ENCODE data around the gene HSPG2.

The HSPG2 gene

DNA sequence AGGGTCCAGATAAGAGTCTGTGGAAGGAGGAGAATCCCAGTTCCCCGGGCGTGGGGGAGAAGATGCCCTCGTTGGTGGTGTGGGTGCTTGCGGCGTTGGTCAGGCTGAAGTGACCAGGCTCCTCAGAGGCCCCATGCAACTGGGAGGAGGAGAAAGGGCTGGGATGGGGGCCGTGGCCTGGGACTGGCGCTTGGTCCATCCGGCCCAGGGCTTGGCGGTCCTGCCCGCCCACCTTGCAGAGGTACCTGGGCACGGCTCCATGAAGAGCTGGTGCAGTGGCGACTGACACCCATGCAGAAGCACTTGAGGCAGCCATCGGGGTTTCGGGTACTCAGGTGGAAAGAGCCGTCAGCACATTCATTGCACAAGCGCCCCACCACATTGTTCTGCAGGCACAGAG lies 60.8 kb downstream of the HSPG2 start:
- DNase-seq (ENCODE audit: low spot score) = no peak
- H3K27me3 ChIP-seq (ENCODE audit: insufficient read depth, poor library complexity, severe bottlenecking) = no peaks in the 10 kb centered on the region
- H3K36me3 ChIP-seq (ENCODE audit: low read depth) = peaks cover 44% of the 10 kb centered on the region
- ATAC-seq (ENCODE audit: low read depth) = no peak
- no peak overlapping the region for H3K4me3 ChIP-seq (ENCODE audit: severe bottlenecking)
- no peaks in the 10 kb centered on the region for H3K9me3 ChIP-seq (ENCODE audit: severe bottlenecking)
- no peak overlapping the region for H3K27ac ChIP-seq (ENCODE audit: poor library complexity, severe bottlenecking)
- H3K4me1 ChIP-seq (ENCODE audit: insufficient read depth, poor library complexity, severe bottlenecking) = peaks cover 12% of the 10 kb centered on the region
- no peak for TF ChIP-seq CTCF (IDR thresholded peaks at IDR 0.05; ENCODE audit: poor library complexity, severe bottlenecking)

DNA sequence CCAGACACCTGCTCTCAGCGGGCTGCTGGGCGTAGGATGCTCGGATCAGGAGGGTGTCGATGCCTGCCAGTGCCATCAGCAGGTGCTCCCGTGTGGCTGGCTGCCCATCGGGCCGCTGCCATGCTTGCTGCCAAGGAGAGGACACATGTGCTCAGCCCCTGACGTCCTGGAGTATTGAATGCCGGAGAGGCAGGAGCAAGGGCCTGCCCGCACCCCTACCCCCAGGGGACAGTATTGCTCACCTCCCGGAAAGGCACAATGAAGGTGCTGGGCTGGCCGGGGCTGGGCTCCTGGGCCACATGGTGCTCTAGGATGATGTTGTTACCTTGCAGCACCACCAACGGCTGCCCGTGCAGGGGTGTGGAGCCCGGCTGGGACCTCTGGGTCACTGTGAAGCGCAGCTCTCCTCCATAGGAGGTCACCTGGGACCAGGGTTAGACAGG lies 61.5 kb downstream of the HSPG2 start:
- Histone ChIP-seq H3K27ac (ENCODE audit: poor library complexity, severe bottlenecking) (no peak overlapping the region), H3K4me3 (ENCODE audit: severe bottlenecking) (no peak overlapping the region), H3K4me1 (ENCODE audit: insufficient read depth, poor library complexity, severe bottlenecking) (peaks cover 12% of the 10 kb centered on the region), H3K27me3 (ENCODE audit: insufficient read depth, poor library complexity, severe bottlenecking) (no peaks in the 10 kb centered on the region), H3K36me3 (ENCODE audit: low read depth) (peaks cover 43% of the 10 kb centered on the region), H3K9me3 (ENCODE audit: severe bottlenecking) (no peaks in the 10 kb centered on the region)
- ATAC-seq (ENCODE audit: low read depth) (no peak), DNase-seq (ENCODE audit: low spot score) (no peak)
- no peak for TF ChIP-seq CTCF (IDR thresholded peaks at IDR 0.05; ENCODE audit: poor library complexity, severe bottlenecking)

GRCh38 chr1:21874778-21875547 lies 62.1 kb downstream of the HSPG2 start:
- no peaks in the 10 kb centered on the region for H3K9me3 ChIP-seq (ENCODE audit: severe bottlenecking)
- H3K27ac ChIP-seq (ENCODE audit: poor library complexity, severe bottlenecking) = no peak overlapping the region
- peaks cover 36% of the 10 kb centered on the region for H3K36me3 ChIP-seq (ENCODE audit: low read depth)
- H3K27me3 ChIP-seq (ENCODE audit: insufficient read depth, poor library complexity, severe bottlenecking) = no peaks in the 10 kb centered on the region
- ATAC-seq (ENCODE audit: low read depth) (no peak), DNase-seq (ENCODE audit: low spot score) (no peak)
- peaks cover 18% of the 10 kb centered on the region for H3K4me1 ChIP-seq (ENCODE audit: insufficient read depth, poor library complexity, severe bottlenecking)
- TF ChIP-seq CTCF (IDR thresholded peaks at IDR 0.05; ENCODE audit: poor library complexity, severe bottlenecking) = no peak
- no peak overlapping the region for H3K4me3 ChIP-seq (ENCODE audit: severe bottlenecking)

- TF ChIP-seq CTCF (IDR thresholded peaks at IDR 0.05; ENCODE audit: poor library complexity, severe bottlenecking) = no peak
- peaks cover 23% of the 10 kb centered on the region for H3K4me1 ChIP-seq (ENCODE audit: insufficient read depth, poor library complexity, severe bottlenecking)
- no peak for DNase-seq (ENCODE audit: low spot score)
- H3K27me3 ChIP-seq (ENCODE audit: insufficient read depth, poor library complexity, severe bottlenecking) = no peaks in the 10 kb centered on the region
- no peak for ATAC-seq (ENCODE audit: low read depth)
- no peak overlapping the region for H3K4me3 ChIP-seq (ENCODE audit: severe bottlenecking)
- no peaks in the 10 kb centered on the region for H3K9me3 ChIP-seq (ENCODE audit: severe bottlenecking)
- no peak overlapping the region for H3K27ac ChIP-seq (ENCODE audit: poor library complexity, severe bottlenecking)
- H3K36me3 ChIP-seq (ENCODE audit: low read depth) = peaks cover 34% of the 10 kb centered on the region
Measured at GRCh38 chr1:21874328-21874727, 62.8 kb downstream of the HSPG2 start.

DNA sequence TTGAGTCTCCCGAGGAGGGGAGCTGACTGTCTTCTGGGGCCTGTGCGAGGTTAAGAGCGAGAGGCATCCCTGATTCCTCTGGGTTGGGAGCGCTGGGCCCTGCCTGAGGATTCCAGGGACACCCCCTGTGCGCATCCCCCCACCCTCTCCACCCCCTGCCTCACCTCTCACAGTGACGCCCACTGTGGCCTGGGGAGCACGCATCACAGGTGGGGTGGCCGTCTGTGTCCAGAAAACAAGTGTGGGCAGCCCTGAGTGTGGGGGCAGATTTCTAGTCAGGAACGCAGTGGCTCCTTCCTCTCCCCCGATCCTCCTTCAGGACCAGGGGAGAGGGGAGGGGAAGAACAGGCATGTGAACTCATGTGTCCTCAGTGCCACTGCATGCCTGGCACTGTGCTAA lies 63.3 kb downstream of the HSPG2 start:
- H3K9me3 ChIP-seq (ENCODE audit: severe bottlenecking) = no peaks in the 10 kb centered on the region
- H3K4me3 ChIP-seq (ENCODE audit: severe bottlenecking) = no peak overlapping the region
- peaks cover 32% of the 10 kb centered on the region for H3K36me3 ChIP-seq (ENCODE audit: low read depth)
- ATAC-seq (ENCODE audit: low read depth) (no peak), DNase-seq (ENCODE audit: low spot score) (no peak)
- H3K27ac ChIP-seq (ENCODE audit: poor library complexity, severe bottlenecking) = no peak overlapping the region
- H3K4me1 ChIP-seq (ENCODE audit: insufficient read depth, poor library complexity, severe bottlenecking) = peaks cover 26% of the 10 kb centered on the region
- TF ChIP-seq CTCF (IDR thresholded peaks at IDR 0.05; ENCODE audit: poor library complexity, severe bottlenecking) = no peak
- H3K27me3 ChIP-seq (ENCODE audit: insufficient read depth, poor library complexity, severe bottlenecking) = no peaks in the 10 kb centered on the region
